ENCODE data around the gene WDR18. TPM values are rescaled to one million over a fixed set of nuclear protein-coding genes. Genes with fewer than 3 reads are reported as not detected.

Gene WDR18
- total RNA-seq, 6 donors from 2014 or later = 29.2 to 122 (median 38.6) TPM

DNA sequence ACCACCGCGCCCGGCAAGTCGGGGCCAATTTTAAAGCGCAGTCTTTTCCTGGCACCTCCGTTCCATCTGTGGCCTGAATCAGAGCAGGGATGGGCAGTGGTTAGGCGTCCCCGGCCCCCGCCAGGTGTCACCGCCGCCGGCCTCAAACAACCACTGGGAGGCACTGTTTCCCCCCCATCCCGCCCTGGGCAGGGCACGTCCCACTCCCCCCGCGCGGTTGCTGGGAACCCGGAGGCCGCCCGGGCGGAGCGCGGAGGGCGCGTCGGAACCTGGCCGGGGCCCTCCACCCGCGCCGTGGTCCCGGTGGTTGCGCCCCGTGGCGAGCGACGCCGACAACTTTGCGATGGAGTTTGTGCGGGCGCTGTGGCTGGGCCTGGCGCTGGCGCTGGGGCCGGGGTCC is 15.9 kb downstream of the WDR18 start, which contains the start of gene GRIN3B:
Gene GRIN3B, plus strand, starts transcription at position 325 of the 400 bp plus-strand sequence. Its CDS starts 19 bp downstream, at position 344.
- peak; percentile 69 to 88 for DNase-seq
- TF ChIP-seq EP300 (IDR thresholded peaks at IDR 0.05) = no peak
- TF ChIP-seq, protein P1, sequence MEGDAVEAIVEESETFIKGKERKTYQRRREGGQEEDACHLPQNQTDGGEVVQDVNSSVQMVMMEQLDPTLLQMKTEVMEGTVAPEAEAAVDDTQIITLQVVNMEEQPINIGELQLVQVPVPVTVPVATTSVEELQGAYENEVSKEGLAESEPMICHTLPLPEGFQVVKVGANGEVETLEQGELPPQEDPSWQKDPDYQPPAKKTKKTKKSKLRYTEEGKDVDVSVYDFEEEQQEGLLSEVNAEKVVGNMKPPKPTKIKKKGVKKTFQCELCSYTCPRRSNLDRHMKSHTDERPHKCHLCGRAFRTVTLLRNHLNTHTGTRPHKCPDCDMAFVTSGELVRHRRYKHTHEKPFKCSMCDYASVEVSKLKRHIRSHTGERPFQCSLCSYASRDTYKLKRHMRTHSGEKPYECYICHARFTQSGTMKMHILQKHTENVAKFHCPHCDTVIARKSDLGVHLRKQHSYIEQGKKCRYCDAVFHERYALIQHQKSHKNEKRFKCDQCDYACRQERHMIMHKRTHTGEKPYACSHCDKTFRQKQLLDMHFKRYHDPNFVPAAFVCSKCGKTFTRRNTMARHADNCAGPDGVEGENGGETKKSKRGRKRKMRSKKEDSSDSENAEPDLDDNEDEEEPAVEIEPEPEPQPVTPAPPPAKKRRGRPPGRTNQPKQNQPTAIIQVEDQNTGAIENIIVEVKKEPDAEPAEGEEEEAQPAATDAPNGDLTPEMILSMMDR (IDR thresholded peaks at IDR 0.05) = peak in 5 of 6 experiments; percentile 39 to 57 (median 50)
- H3K27me3 ChIP-seq = peaks cover 2 to 49% (median 31%) of the 10 kb centered on the region in 4 donors
- peak within 1 kb of the TSS in 3 of 4 donors; percentile 23 to 36 (median 33) for H3K4me3 ChIP-seq
- H3K9me3 ChIP-seq = no peaks in the 10 kb centered on the region
- WGBS, 2 donors = 5% methylated on average over 18 of the region's 43 CpGs; no CpG with 5 or more reads in 1 of the 2 donors
- H3K36me3 ChIP-seq = no peaks in the 10 kb centered on the region
- H3K27ac ChIP-seq = no peak within 1 kb of the TSS
- peaks cover 30 to 40% (median 35%) of the 10 kb centered on the region in 4 donors for H3K4me1 ChIP-seq
- ATAC-seq (ENCODE audit: low FRiP score in 2 of 2) = peak in 1 of 2 donors; percentile 34

DNA sequence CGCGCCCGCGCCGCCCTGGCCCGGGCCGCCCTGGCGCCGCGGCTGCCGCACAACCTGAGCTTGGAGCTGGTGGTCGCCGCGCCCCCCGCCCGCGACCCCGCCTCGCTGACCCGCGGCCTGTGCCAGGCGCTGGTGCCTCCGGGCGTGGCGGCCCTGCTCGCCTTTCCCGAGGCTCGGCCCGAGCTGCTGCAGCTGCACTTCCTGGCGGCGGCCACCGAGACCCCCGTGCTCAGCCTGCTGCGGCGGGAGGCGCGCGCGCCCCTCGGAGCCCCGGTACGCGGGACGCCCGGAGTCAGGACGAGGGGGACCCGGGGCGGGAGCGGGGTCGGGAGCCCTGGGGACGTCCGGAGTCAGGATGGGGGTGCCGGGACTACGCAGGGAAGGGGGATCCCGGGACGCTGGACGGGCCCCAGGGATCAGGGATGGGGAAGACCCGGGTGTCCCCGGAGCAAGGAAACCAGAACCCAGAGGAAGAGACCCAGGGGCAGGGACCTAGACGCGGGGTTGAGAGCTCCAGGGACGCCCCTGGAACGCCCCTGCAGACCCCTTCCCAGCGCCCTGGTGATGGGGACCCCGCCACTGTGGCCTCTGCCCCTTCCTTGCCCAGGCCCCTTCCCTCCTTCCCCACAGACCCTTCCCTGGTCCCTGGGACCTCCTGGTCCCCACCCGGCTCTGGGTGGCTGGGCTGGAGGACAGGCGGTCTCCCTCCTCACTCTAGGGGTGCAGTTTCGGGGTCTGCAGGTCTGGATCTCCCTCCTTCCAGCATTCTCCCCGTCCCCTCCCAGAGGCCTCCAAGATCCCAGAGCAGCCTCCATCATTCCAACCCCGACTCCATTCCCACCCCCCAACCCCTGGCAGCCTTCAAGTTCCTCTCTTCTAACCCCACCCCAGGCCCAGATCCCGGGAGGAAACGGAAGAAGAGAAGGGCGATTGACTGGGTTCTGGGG is 16.7 kb downstream of the WDR18 start:
- H3K9me3 ChIP-seq = no peaks in the 10 kb centered on the region
- WGBS, 2 donors = 6 to 11% methylated on average over 29 to 31 of the region's 73 CpGs
- peaks cover 2 to 49% (median 29%) of the 10 kb centered on the region in 4 donors for H3K27me3 ChIP-seq
- no peak for ATAC-seq (ENCODE audit: low FRiP score in 2 of 2)
- no peak overlapping the region for H3K27ac ChIP-seq
- no peaks in the 10 kb centered on the region for H3K36me3 ChIP-seq
- no peak for TF ChIP-seq POLR2A (IDR thresholded peaks at IDR 0.05)
- TF ChIP-seq POLR2AphosphoS5 (IDR thresholded peaks at IDR 0.05) = no peak
- TF ChIP-seq, protein P1 (IDR thresholded peaks at IDR 0.05) = no peak
- no peak for TF ChIP-seq EP300 (IDR thresholded peaks at IDR 0.05)
- H3K4me1 ChIP-seq = peaks cover 26 to 32% (median 28%) of the 10 kb centered on the region in 4 donors
- H3K4me3 ChIP-seq = peak overlapping the region in 2 of 4 donors; percentile 23 to 36
- peak in 1 of 2 donors; percentile 86 for DNase-seq

DNA sequence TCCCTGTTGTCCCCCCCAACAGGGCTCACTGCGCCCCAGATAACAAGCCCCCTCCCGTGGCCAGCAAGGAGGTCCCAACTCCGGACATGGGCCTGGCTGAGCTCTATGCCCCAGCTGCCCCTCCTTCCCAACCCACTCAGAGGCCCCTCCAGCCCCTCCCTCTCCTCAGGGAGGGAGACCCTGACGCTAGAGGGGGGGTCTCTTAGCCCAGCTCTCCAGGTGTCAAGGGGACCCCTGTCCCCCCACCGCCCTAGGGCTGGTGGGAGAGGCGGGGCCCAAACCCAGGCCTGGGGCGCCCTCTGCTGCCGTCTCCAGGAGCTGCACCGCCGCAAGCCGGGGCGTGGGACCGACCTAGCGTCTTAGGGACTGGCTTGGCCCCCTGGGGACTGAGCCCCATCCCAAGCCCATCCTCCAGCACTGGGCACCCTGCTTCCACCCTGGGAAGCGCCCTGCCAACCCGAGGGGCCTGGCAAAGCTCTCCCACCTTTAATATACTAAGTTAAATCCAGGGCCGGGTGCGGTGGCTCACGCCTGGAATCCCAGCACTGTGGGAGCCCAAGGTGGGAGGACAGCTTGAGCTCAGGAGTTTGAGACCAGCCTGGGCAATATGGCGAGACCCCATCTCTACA is 17.5 kb downstream of the WDR18 start:
- peak overlapping the region in 1 of 4 donors; percentile 36 for H3K4me3 ChIP-seq
- no peak for TF ChIP-seq EP300 (IDR thresholded peaks at IDR 0.05)
- TF ChIP-seq POLR2A (IDR thresholded peaks at IDR 0.05) = no peak
- TF ChIP-seq, protein P1 (IDR thresholded peaks at IDR 0.05) = peak; percentile 90 to 97 (median 94)
- TF ChIP-seq POLR2AphosphoS5 (IDR thresholded peaks at IDR 0.05) = no peak
- H3K27me3 ChIP-seq = peaks cover 2 to 41% (median 23%) of the 10 kb centered on the region in 4 donors
- no peak overlapping the region for H3K27ac ChIP-seq
- no peaks in the 10 kb centered on the region for H3K9me3 ChIP-seq
- H3K4me1 ChIP-seq = peaks cover 18 to 25% (median 20%) of the 10 kb centered on the region in 4 donors
- peak; percentile 70 to 95 for DNase-seq
- 17 to 23% methylated on average over 6 to 13 of the region's 20 CpGs for WGBS, 2 donors
- no peaks in the 10 kb centered on the region for H3K36me3 ChIP-seq
- peak; percentile 75 to 81 for ATAC-seq (ENCODE audit: low FRiP score in 2 of 2)

DNA sequence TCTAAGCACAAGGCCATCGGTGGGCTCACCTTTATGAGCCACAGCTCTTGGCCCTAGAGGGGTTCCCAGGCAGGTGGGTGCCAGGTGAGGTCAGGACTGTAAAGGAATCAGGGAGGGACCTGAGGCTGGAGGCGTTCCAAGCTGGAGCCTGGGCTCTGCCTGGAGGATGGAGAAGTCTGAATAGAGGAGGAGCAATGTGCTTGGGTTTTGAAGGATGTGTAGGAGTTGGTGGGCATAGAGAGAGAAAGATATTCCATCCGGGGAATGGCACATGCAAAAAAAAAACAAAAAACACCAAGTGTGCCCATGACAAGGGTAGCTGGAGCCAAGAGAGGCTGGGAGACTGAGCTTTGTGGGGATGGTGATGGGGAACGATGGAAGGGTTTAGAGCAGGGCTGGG is 18.5 kb downstream of the WDR18 start:
- H3K36me3 ChIP-seq = peaks cover 0 to 5% (median 0%) of the 10 kb centered on the region in 4 donors
- TF ChIP-seq, protein P1 (IDR thresholded peaks at IDR 0.05) = no peak
- no peak for TF ChIP-seq POLR2AphosphoS5 (IDR thresholded peaks at IDR 0.05)
- no peak for TF ChIP-seq POLR2A (IDR thresholded peaks at IDR 0.05)
- TF ChIP-seq EP300 (IDR thresholded peaks at IDR 0.05) = no peak
- no peak overlapping the region for H3K27ac ChIP-seq
- no peak for DNase-seq
- ATAC-seq (ENCODE audit: low FRiP score in 2 of 2) = no peak
- no peak overlapping the region for H3K4me3 ChIP-seq
- no peaks in the 10 kb centered on the region for H3K9me3 ChIP-seq
- H3K4me1 ChIP-seq = peaks cover 16 to 22% (median 18%) of the 10 kb centered on the region in 4 donors
- 83 to 85% methylated on average over 4 of the region's 4 CpGs for WGBS, 2 donors
- peaks cover 2 to 39% (median 21%) of the 10 kb centered on the region in 4 donors for H3K27me3 ChIP-seq

Data from upper lobe of left lung (tissue), 6 donors.